ENCODE measurements around the gene OR2T6.
"Not testable (repeated sequence)": the region's sequence is repeated elsewhere in the genome, so short reads cannot be mapped to it uniquely, and the experiment has no call there.

The OR2T6 gene

DNA sequence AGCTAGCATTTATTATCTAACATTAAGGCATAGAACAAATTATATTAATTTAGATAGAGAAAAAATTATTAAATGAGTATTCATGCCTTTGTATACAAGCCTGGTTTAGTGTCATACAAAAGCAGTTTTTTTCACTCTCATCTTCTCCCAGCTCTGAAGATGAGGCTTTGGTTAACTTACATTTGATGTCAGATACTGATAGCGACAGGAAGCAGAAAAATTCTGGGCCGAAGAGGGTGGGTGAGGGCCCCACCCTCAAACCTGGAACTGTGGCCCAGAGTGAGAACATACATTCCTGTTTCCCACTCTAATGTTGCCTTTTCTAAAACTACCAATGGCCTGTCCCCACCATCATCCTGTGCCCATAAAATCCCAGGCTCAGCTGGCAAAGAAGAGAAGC lies 42.3 kb downstream of the OR2T6 start:
- H3K27ac ChIP-seq (ENCODE audit: extremely low read depth, low read depth, low read length), result no peak overlapping the region
- no peaks in the 10 kb centered on the region for H3K36me3 ChIP-seq (ENCODE audit: control insufficient read depth in 2 of 2, insufficient read depth in 1 of 2, low read length in 2 of 2)
- H3K4me1 ChIP-seq (ENCODE audit: control insufficient read depth, insufficient read depth, low read length), result no peaks in the 10 kb centered on the region
- ChIA-PET CTCF (interaction anchor here (0.7 kb wide), 1 partner anchor 14 kb away, joined by 4 read pairs; no protein-coding TSS in a partner anchor), POLR2A (no interaction called here)
- H3K9me3 ChIP-seq (ENCODE audit: control insufficient read depth, insufficient read depth, low read depth, low read length), result no peaks in the 10 kb centered on the region
- TF ChIP-seq ZNF248 (tag by site-specific recombination; IDR thresholded peaks at IDR 0.05), result no peak
- no peak for TF ChIP-seq ZNF785 (tag by site-specific recombination; IDR thresholded peaks at IDR 0.05)
- no peak for TF ChIP-seq ZNF239 (tag by site-specific recombination; IDR thresholded peaks at IDR 0.05)
- TF ChIP-seq ZNF514 (tag by site-specific recombination; IDR thresholded peaks at IDR 0.05), result no peak
- TF ChIP-seq ZNF132 (tag by site-specific recombination; IDR thresholded peaks at IDR 0.05; ENCODE audit: borderline replicate concordance), result no peak
- no peak for TF ChIP-seq ZNF677 (tag by site-specific recombination; IDR thresholded peaks at IDR 0.05)
- no peak for TF ChIP-seq ZNF266 (tag by site-specific recombination; IDR thresholded peaks at IDR 0.05; ENCODE audit: low read depth)
- TF ChIP-seq ELK4 (IDR thresholded peaks at IDR 0.05; ENCODE audit: borderline replicate concordance, low read depth, low read length), result no peak
- TF ChIP-seq BCL11A (tag by site-specific recombination; IDR thresholded peaks at IDR 0.05; ENCODE audit: low read depth), result no peak
- TF ChIP-seq ZNF23 (tag by site-specific recombination; IDR thresholded peaks at IDR 0.05; ENCODE audit: borderline replicate concordance), result no peak
- no peak for TF ChIP-seq ZNF423 (tag by site-specific recombination; IDR thresholded peaks at IDR 0.05)
- no peak for TF ChIP-seq ZNF488 (tag by site-specific recombination; IDR thresholded peaks at IDR 0.05)
- no peak for TF ChIP-seq ZXDB (tag by site-specific recombination; IDR thresholded peaks at IDR 0.05)
- TF ChIP-seq ZNF549 (tag by site-specific recombination; IDR thresholded peaks at IDR 0.05), result no peak
- no peak for TF ChIP-seq ZNF707 (tag by site-specific recombination; IDR thresholded peaks at IDR 0.05)
- TF ChIP-seq ZNF600 (tag by site-specific recombination; IDR thresholded peaks at IDR 0.05), result no peak
- TF ChIP-seq SP2 (tag by site-specific recombination; IDR thresholded peaks at IDR 0.05), result no peak
- TF ChIP-seq KLF10 (tag by site-specific recombination; IDR thresholded peaks at IDR 0.05), result no peak
- TF ChIP-seq ZNF624 (tag by site-specific recombination; IDR thresholded peaks at IDR 0.05), result no peak
- no peak for TF ChIP-seq ZNF211 (tag by site-specific recombination; IDR thresholded peaks at IDR 0.05; ENCODE audit: low read depth)
- H3K4me3 ChIP-seq (ENCODE audit: low read depth, low read length), result no peak overlapping the region

GRCh38 chr1:248421384-248421783 lies 45.8 kb downstream of the OR2T6 start:
- TF ChIP-seq SETDB1 (IDR thresholded peaks at IDR 0.05; ENCODE audit: insufficient read length, low read length) (peak; percentile 89), ZNF510 (tag by site-specific recombination; IDR thresholded peaks at IDR 0.05; ENCODE audit: insufficient replicate concordance) (no peak)
- Histone ChIP-seq H3K27ac (ENCODE audit: extremely low read depth, low read depth, low read length) (no peak overlapping the region), H3K36me3 (ENCODE audit: control insufficient read depth in 2 of 2, insufficient read depth in 1 of 2, low read length in 2 of 2) (no peaks in the 10 kb centered on the region), H3K4me1 (ENCODE audit: control insufficient read depth, insufficient read depth, low read length) (no peaks in the 10 kb centered on the region), H3K9me3 (ENCODE audit: control insufficient read depth, insufficient read depth, low read depth, low read length) (no peaks in the 10 kb centered on the region), H3K4me3 (ENCODE audit: low read depth, low read length) (no peak overlapping the region)
- POLR2A ChIA-PET, result no interaction called here
- CTCF ChIA-PET, result no interaction called here

GRCh38 chr1:248427526-248428191 lies 52.1 kb downstream of the OR2T6 start:
- CTCF ChIA-PET; H3K27ac ChIP-seq (ENCODE audit: extremely low read depth, low read depth, low read length); POLR2A ChIA-PET; H3K4me3 ChIP-seq (ENCODE audit: low read depth, low read length); H3K36me3 ChIP-seq (ENCODE audit: control insufficient read depth in 2 of 2, insufficient read depth in 1 of 2, low read length in 2 of 2); H3K9me3 ChIP-seq (ENCODE audit: control insufficient read depth, insufficient read depth, low read depth, low read length); H3K4me1 ChIP-seq (ENCODE audit: control insufficient read depth, insufficient read depth, low read length): not testable (repeated sequence)

DNA sequence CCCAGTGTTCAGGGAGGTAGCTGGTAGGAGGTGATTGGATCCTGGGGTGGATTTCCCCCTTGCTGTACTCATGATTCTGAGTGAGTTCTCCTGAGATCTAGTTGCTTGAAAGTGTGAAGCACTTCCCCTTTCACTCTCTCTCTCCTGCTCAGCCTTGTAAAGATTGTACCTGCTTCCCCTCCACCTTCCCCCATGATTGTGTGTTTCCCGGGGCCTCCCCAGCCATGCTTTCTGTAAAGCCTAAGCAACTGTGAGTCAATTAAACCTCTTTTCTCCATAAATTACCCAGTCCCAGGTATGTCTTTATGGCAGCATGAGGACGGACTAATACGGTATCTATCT lies 52.6 kb downstream of the OR2T6 start:
- not testable (repeated sequence) for H3K9me3 ChIP-seq (ENCODE audit: control insufficient read depth, insufficient read depth, low read depth, low read length)

DNA sequence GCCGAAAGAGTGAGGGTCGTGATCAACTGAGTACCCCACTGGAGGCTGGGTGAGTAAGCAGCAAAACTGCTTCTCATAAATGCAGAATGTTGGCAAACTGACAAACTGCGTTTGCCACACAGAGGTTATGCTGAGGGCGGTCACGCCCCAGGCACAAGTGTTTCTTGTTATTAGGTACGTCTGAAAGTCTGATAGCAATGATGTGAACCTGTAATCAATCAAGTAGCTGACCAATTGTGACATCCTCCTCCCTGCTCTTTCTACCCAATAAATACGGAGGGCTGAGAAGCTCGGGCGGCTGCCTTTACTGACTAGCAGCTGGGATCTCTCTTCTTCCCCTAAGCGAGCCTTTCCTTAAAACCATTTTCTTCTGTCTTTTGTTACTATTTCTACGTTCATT lies 56.1 kb downstream of the OR2T6 start:
- H3K4me3 ChIP-seq (ENCODE audit: low read depth, low read length); POLR2A ChIA-PET; CTCF ChIA-PET; H3K36me3 ChIP-seq (ENCODE audit: control insufficient read depth in 2 of 2, insufficient read depth in 1 of 2, low read length in 2 of 2); H3K9me3 ChIP-seq (ENCODE audit: control insufficient read depth, insufficient read depth, low read depth, low read length); H3K27ac ChIP-seq (ENCODE audit: extremely low read depth, low read depth, low read length); H3K4me1 ChIP-seq (ENCODE audit: control insufficient read depth, insufficient read depth, low read length): not testable (repeated sequence)

More for the DNA sequence above, 52.6 kb downstream of the OR2T6 start:
- H3K4me1 ChIP-seq (ENCODE audit: control insufficient read depth, insufficient read depth, low read length); H3K36me3 ChIP-seq (ENCODE audit: control insufficient read depth in 2 of 2, insufficient read depth in 1 of 2, low read length in 2 of 2); H3K27ac ChIP-seq (ENCODE audit: extremely low read depth, low read depth, low read length); POLR2A ChIA-PET; CTCF ChIA-PET; H3K4me3 ChIP-seq (ENCODE audit: low read depth, low read length): not testable (repeated sequence)

DNA sequence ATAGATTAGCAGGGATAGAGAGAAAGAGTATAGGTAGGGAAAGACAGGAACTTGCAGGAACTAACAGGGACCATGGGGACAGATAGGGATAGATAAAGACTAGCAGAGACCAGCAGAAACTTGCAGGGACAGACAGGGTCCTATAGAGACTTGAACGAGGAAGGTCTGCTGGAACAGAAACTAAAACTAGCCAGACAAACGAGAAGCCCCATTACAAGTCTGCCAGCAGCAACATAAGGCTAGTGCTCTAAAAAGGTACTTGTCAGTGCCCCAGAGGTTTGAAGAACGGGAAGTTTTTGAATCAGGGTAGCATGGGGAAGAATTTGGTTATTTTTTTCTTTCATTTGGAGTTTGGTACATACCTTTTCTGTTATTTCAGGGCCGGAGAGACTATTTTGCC lies 56.7 kb downstream of the OR2T6 start:
- H3K36me3 ChIP-seq (ENCODE audit: control insufficient read depth in 2 of 2, insufficient read depth in 1 of 2, low read length in 2 of 2); POLR2A ChIA-PET; H3K4me1 ChIP-seq (ENCODE audit: control insufficient read depth, insufficient read depth, low read length); H3K27ac ChIP-seq (ENCODE audit: extremely low read depth, low read depth, low read length); H3K4me3 ChIP-seq (ENCODE audit: low read depth, low read length); H3K9me3 ChIP-seq (ENCODE audit: control insufficient read depth, insufficient read depth, low read depth, low read length); CTCF ChIA-PET: not testable (repeated sequence)

All from HEK293 (cell line).